HL-60/S4 treated with phorbol 12-myristate 13-acetate at 8.2 ng/mL for 4 days and 3 days (cell line): ENCODE data around the gene CDC26.
"Not testable (repeated sequence)": the region's sequence is repeated elsewhere in the genome, so short reads cannot be mapped to it uniquely, and the experiment has no call there.

Experiments
- in situ Hi-C: fragments of 300-500 bp; cut with MboI; formaldehyde crosslinking; loops from 2 replicates; pipeline ENCODE4 v1.15.0; 2022; ENCODE audit warnings: low sequenced_read_pairs

CDC26 gene

DNA sequence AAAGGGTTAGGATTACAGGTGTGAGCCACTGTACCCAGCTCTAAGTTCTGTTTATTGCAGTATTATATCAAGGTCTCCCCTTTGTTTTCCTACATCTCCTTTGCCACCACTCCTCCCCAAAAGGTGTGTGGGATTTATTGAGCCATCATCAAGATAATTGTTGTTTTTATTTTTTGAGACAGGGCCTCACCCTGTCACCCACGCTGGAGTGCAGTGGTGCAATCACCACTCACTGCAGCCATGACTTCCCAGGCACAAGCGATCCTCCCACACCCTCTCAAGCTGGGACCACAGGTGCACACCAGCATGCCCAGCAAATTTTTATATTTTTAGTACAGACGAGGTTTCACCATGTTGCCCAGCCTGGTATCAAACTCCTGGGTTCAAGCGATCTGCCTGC lies 29.5 kb downstream of the CDC26 start:
- in situ Hi-C loops = no loop called here

DNA sequence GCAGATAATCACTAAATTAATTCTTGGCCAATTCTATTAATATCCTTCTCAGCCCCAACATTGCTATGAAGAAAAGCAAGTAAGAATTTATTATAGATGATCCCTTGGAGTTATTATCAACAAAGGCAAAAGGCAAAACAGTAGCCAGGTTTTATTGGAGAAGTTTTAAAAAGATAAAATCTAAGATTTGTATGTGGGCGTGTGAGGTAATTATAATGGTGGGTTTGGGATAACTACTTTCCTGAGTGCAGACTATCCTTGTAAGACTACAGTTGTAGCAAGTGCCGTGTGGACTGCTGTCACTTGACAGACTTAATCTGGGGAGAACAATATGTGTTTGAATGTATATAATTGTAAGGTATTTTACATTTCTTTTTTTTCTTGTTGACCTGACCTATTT lies 30.8 kb downstream of the CDC26 start:
- in situ Hi-C loops = no loop called here

DNA sequence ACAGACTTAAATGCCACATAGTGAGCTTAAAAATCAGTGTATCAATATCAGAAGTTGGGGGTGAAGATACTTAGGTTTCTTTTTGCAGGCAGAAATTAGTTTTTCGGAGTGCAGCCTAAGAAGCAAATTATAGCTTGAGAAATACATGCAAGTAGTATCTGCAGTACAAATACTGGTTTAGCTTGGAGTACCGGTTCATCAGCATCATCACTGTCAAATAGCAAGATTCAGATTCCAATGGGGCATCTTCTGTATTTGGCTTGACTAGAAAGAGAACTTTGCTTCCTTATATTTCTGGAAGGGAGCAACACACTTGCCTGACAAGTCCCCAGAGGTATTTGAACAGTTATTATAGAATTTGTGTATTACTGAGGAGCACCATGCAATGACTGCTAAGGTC lies 34.2 kb downstream of the CDC26 start:
- in situ Hi-C loops = no loop called here

DNA sequence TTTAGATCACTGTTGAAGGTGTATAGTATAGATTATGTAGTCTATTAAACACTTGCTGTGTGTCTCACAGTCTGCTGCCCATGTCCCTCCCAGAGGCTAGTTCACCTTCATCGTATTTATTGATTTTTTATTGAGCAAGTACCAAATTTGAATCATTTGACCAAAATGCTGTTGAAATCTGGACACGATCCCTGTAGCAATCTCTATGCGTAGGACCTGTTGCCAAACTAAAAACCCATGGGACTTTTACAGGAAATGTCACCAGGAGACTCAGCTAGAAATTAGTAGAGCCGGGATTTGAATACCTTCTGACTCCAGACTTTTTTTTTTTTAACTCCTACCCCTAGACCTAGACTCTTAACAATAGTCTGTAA lies 36.5 kb downstream of the CDC26 start:
- in situ Hi-C loops = no loop called here

DNA sequence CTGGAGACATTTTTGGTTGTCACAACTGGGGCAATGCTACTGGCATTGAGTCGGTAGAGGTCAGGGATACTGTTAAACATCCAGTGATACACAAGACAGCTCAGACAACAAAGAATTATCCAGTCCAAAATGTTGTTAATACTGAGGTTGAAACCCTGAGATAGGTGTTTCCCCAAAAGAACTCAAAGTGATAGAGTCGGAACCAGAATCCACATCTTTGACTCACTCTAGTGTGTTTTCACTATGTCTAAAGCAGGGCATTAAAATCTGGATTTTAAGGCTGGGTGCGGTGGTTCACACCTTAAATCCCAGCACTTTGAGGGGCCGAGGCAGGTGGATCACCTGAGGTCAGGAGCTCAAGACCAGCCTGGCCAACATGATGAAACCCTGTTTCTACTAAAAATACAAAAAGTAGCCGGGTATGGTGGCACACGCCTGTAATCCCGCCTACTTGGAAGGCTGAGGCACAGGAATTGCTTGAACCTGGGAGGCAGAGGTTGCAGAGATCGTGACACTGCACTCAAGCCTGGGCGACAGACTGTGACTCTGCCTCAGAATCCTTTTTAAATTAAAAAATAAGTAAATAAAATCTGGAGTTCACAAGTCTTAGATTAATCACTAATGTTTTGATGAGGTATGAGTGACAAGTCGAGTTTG lies 37.0 kb downstream of the CDC26 start:
- in situ Hi-C loops = no loop called here

DNA sequence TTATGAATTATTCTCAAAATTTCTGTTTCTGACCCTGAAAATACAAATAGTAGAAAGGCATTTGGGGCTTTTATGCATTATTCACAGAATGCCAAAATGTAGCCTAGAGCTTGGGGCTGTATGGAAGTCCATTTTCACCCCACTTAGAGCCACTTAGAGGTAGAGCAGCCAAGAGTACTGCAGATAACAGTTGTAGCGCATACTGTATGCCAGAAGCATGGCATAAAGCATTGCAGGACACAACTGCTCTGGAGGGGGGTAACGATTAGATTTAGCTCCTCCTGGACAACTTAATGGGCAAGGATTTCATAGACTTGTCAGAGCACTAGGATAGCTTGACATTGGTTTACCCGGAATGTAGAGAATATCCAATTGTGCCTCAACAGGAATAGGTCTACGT lies 38.3 kb downstream of the CDC26 start:
- in situ Hi-C loops = no loop called here

DNA sequence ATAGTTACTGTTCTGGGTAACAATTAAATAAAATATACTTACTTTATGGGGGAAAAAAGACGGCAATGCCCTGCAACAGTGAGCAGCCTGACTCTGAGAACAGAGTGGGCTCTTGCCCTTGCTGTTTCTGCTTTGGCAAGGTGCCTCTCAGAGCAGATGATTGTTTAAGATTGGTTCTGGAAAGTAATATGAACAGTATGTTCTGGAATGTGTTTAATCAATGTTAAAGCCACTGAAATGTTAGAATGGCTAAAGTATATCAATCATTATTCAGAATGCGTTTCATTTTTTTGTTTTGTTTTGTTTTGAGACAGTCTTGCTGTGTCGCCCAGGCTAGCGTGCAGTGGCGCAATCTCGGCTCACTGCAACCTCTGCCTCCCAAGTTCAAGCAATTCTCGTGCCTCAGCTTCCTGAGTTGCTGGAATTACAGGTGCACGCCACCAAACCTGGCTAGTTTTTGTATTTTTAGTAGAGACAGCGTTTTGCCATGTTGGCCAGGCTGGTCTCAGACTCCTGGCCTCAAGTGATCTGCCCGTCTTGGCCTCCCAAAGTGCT lies 39.6 kb downstream of the CDC26 start:
- in situ Hi-C loops = not testable (repeated sequence)

DNA sequence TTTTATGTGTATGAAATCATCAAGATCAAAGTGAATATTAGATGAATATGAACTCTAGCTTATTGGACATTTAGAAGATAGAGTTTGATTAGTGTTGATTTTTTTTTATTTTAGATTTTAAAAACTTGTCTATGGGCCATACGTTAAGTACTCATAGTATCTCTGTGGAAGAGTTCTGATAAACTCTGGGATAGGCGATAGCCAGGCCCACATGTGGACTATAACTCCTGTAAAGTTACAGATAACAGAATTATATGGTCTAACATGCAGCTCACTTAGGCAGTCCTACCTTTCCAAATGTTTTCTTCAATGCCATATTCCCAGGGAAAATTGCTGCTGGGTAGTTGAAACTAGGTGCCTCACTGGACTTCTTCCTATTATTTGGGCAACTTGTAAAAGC lies 43.7 kb downstream of the CDC26 start:
- in situ Hi-C loops = no loop called here

DNA sequence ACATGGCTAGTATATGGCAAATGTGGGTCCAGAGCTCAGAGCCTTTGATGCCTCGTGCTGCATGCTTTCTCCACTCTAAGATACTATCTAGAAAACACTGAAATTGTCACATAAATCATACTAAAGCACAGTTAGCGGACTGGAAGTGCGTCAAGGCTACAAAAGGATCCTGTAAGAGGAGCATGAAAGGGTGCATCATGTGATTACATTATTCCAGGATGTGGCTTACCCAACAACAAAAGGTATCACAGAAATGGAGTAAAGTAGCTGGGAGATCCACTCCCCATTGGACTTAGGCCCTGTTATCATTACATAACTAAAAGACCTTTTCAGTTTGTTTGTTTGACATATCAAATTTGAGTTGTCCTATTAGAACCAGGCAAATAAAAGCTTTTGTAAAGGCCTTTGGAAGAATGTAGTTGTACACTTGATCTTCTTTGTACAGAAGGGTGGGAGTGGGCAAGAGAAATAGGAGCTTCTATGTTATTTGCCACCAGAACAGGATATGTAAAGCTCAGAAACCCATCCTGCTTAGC lies 47.2 kb downstream of the CDC26 start:
- in situ Hi-C loops = no loop called here

DNA sequence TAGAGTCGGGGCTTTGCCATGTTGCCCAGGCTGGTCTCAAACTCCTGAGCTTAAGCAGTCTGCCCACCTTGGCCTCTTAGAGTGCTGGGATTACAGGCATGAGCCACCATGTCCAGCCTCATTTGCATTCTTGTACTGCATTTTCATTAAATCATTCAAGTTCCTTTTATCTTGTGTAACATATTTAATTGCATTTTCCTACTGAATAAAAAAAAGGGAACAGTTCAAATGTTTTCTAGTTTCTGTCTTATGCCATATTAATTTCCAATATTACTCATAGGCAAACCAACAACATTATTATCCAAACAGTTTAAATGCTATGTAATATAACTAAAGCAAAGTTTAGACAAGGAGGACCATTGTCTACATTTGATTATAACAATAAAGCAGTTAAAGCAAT lies 47.9 kb downstream of the CDC26 start:
- in situ Hi-C loops = no loop called here

DNA sequence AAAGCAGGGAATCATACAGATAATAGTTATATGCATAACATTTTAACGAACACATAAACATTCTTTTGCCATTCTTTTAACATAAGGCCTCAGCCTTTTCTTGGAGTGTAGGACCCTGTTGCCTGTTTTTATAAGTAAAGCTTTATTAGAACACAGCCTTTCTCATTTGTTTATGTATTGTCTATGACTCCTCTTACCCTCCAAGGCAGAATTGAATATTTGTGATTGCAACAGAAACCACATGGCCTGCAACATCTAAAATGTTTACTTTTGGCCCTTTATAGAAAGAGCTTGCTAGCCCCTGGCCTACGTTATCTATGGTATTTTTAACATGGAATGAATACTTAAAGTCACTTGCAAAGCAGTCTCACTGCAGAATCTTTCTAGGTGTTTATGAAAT lies 51.4 kb downstream of the CDC26 start:
- in situ Hi-C loops = no loop called here

DNA sequence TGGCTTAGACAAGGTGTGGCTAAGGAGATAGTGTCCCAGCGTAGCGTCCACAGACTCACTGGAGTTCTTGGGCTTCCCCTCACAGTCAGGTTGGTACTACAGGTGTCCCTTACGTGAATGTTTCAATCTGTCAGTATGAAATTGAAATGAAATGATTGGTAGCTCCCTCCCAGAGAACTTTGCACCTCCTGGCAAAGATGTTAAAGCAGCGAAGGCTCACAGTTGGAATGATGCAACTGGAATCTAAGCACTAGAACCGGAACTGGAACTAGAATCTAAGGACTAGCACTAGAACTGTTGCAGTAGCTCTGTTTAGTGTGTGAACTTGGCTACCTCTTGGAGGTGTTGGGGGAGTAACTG lies 52.9 kb downstream of the CDC26 start:
- in situ Hi-C loops = no loop called here

DNA sequence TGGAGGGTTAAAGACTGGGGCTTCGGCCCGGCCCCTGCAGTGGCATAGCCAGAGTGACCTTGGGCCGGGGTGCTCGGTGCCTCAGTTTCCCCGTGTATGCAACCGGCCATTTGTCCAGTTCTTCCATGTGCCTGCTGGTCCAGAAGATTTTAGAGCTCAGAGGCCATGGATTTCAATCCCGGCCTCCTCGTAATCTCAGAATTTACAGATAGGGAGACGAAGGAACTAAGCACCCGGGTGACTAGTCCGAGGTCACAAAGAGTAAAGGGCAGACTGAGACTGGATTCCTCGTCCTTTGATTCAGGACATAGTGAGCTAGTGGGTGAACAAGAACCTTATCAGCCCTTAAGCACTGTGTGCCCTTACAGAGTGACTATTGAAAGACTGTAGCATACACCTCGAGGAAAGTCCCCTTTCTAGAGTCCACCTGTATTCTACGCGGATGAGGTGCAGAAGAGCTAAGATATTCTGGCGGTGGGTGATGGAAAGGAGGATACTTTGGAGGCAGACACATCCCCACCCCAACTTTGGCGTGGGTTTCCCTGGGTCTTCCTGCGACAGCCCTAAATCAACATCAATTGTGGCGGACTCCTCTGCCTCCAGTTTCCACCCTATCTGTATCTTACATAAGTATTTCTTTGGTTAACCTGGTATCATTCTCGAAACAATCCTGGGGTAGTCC lies 53.4 kb downstream of the CDC26 start:
- in situ Hi-C loops = no loop called here

DNA sequence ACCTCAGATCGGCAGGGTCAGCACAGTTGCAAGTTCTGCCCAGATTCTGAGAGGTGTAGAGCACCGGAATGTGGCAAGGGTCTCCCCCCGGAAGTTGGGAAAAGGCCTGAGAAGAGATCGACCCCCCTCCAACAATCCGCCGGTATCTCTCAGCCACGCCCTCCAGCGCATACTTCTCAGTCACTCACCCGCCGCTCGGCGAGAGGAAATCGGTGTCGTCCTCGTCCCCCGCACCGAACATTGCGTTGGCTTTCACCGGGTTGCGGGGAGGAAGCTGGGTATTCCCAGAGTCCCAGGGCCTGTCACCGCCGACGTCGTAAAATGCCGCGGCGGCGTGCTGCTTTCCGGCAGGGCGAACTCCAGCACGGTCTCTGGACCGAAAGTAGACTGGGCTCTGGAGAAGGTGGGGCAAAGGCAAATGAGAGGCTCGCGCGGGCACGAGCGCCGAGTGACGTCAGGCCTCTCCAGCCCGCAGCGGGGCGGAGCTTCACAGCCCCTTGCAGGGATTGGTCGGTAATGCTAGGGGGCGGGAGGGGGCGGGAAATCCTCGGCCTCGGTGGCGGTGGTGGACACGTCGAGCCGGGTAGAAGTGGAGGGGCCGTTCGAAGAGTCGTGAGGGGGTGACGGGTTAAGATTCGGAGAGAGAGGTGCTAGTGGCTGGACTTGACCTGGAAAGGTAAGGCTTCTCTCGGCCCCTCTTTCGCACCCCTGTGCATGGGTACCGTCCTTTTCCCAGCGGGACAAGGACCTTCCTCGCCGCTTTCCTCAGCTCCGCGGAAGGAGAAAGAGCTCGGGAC lies 54.2 kb downstream of the CDC26 start, which contains the start of the genes FKBP15 and SLC31A1:
TSS of gene FKBP15 (minus strand) at position 275 of the 797 bp plus-strand sequence. CDS start at position 241, 34 bp downstream.
TSS of gene SLC31A1 (plus strand) at position 542 of the 797 bp plus-strand sequence. CDS start 34,605 bp downstream, outside the sequence.
- in situ Hi-C loops = no loop called here

DNA sequence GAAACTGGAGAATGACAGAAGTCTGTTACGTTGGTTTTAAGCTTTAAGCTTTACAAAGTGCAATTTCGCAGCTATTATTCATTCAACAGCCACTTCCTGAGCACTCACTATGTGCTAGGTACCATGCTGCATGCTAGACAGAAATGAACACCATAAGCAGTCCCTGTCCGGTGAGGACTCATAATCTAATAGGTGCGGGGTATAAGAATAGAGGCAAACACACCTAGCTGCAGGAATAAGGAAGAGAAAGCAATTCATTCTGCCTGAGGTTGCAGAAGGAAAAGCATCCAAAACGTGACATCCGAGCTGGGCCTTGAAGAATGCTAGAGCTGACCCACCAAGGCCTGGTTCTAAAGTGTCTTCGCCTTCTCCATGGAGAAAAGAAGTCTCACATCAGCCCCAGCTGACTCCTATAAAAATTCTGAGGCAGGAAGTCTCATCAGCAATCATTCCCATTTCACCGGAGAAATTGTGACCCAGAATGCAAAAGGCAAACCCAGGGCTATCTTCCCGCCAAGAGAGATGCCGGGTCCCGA lies 54.8 kb downstream of the CDC26 start:
- in situ Hi-C loops = no loop called here

DNA sequence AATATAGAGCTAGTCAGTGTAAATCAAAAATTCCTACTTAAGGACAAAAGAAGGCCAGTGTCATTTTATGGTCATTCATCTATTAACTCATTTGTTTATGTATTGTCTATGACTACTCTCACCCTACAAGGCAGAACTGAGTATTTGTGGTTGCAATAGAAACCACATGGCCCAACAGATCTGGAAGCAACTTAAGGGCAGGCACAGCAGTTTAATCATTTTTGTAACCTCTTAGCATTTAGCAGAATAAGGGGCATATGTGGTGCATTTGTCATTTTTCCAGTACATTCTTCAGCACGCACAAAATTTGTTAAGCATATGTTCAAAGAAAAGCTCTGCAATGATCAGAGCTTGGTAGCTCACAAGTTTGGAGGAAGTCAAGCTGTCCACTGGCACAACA lies 55.4 kb downstream of the CDC26 start:
- in situ Hi-C loops = no loop called here

DNA sequence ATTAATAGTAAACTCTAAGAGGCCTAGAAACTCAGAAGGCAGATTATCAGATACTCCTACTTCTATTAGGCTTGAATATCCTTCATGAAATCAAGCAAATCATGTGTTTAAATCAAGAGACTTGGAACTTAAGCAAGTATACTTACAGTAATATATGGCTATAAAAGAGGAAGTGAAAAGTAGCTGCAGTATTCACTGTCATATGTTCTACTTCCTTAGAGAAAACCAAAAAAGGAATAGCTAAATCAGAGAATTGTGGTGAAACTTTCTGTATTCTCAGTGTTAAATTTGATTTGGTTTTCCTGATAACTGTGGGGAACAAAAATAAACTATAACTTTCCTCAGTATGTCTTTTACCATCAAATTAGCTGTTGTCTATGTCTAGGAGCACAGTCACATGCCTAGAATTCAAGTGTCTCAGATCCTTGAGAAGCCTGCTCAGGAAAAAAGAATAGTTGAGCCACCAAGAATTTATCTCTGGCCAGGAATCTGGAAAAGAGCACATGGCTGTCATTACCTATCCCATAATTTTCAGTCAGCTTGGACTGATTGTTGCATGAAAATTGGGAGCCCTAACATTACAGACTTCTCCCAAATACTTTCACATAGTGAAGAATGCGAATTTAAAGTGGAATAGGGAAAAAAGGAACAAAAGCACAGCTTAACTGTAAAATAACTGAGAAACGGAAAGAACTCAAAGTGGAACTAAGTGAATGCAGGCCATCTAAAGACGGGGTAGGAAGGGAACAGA lies 56.0 kb downstream of the CDC26 start:
- in situ Hi-C loops = no loop called here
